Lower leg skin (tissue), 3 donors: ENCODE results near the gene LETM1.

Experiments
- POLR2A ChIP-seq, 2 donors: fragments of 450-650 bp; IDR thresholded peaks; one replicate each; pipeline ENCODE4 v1.6.1; 2016 to 2017; ENCODE audit warnings: antibody characterized with exemption in 2 of 2, mild to moderate bottlenecking in 1 of 2, moderate library complexity in 1 of 2
- TF ChIP-seq, protein P1 (sequence below), 3 donors: fragments of 450-650 bp; IDR thresholded peaks; one replicate each; pipeline ENCODE4 v1.5.1; 2016; ENCODE audit warnings: antibody characterized with exemption in 3 of 3, mild to moderate bottlenecking in 3 of 3, moderate library complexity in 2 of 3

DNA sequence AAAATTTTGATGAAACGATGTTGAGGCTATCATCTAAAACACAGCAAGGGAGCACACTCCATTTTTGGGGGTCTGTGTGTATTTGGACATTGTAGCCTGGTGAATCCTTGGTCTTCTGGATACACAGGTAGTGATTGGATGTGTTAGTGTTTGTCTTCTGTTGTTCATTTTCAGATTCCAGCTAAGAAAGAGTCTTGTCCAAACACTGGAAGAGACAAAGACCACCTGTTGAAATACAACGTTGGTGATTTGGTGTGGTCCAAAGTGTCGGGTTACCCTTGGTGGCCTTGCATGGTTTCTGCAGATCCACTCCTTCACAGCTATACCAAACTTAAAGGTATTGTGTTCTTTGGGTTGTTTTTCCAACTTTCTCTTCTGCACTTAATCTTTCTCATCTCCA, 48.1 kb upstream of the LETM1 start:
- no peak for TF ChIP-seq POLR2A (IDR thresholded peaks at IDR 0.05)
- TF ChIP-seq, protein P1, sequence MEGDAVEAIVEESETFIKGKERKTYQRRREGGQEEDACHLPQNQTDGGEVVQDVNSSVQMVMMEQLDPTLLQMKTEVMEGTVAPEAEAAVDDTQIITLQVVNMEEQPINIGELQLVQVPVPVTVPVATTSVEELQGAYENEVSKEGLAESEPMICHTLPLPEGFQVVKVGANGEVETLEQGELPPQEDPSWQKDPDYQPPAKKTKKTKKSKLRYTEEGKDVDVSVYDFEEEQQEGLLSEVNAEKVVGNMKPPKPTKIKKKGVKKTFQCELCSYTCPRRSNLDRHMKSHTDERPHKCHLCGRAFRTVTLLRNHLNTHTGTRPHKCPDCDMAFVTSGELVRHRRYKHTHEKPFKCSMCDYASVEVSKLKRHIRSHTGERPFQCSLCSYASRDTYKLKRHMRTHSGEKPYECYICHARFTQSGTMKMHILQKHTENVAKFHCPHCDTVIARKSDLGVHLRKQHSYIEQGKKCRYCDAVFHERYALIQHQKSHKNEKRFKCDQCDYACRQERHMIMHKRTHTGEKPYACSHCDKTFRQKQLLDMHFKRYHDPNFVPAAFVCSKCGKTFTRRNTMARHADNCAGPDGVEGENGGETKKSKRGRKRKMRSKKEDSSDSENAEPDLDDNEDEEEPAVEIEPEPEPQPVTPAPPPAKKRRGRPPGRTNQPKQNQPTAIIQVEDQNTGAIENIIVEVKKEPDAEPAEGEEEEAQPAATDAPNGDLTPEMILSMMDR (IDR thresholded peaks at IDR 0.05), result no peak
